ENCODE results near the gene PRKAR2B.

Gene PRKAR2B

DNA sequence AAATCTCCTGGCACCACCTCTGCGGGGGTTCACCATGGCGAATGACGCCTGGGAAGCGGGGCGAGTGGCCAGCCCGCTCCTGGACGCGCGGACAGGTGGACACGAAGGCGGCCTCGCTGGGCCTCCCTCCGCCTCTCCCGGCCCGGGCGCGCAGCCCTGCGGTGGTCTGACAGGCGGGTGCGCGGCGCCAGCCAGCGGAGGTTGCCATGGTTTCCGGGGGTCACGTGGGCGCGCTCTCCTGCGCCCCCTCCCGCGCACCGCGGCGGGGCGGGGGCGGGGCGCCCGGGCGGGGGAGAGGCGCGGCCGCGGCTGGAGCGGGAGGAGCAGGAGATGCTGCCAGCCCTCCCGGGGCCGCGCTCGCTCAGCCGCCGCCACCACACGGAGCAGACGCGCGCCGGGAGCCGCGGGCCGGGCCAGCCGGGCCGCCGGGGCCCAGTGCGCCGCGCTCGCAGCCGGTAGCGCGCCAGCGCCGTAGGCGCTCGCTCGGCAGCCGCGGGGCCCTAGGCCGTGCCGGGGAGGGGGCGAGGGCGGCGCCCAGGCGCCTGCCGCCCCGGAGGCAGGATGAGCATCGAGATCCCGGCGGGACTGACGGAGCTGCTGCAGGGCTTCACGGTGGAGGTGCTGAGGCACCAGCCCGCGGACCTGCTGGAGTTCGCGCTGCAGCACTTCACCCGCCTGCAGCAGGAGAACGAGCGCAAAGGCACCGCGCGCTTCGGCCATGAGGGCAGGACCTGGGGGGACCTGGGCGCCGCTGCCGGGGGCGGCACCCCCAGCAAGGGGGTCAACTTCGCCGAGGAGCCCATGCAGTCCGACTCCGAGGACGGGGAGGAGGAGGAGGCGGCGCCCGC, at the start of gene PRKAR2B:
TSS of gene PRKAR2B (plus strand) at position 359 of the 848 bp plus-strand sequence. CDS start at position 562, 203 bp downstream.
- peak; percentile 33 for DNase-seq

DNA sequence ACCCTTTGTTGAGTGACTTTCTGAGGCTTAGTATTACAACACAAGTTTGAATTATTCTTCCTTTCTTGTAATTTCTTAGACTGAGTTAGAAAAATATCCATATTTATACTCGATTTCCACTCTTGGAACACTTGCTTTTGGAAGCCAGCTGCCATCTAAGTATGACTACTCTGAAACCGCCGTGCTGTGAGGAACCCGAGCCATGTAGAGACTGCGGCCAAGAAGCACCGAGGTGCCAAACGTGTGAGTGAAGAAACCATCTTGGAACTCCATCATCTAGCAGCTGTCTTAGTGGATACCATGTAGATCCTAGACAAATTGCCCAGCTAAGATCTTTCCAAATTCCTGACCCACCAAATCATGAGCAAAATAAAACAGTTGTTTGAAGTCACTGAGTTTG, 49.7 kb upstream of the PRKAR2B start:
- no peak for DNase-seq

DNA sequence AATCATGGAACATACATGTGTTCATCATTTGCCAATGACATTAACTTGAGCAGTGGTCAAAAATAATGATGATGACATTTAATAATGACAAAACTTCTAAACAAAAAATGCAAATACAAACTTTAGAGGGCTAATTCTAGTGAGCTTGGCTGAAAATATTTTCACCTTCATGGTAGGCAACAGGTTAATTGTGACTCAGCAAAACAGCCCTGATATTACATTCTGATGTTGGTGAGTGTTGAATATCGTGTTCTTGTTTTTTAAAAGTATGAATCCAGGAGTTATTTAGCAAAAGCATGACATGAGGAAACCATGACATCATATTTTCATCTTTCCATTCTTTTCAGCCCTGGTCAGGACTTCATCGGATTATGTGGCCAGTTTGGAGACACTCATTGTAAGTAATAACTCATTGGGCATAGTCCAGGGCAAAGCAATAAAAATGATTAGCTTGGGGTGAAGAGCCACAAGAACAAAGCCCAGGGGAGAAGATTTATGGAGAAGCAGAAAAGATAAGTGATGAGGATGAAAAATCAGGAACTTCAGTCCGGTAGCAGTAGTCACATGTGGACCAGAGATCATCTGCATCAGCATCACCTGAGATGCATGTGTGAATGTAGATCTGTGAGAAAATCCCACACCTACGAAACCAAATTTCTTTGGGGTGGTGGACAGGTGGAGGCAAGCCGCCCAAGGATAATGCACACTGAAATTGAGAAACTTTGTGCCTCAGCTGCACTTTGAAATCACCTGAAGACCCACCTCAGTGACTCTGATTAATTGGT, 46.8 kb upstream of the PRKAR2B start:
- DNase-seq: no peak

DNA sequence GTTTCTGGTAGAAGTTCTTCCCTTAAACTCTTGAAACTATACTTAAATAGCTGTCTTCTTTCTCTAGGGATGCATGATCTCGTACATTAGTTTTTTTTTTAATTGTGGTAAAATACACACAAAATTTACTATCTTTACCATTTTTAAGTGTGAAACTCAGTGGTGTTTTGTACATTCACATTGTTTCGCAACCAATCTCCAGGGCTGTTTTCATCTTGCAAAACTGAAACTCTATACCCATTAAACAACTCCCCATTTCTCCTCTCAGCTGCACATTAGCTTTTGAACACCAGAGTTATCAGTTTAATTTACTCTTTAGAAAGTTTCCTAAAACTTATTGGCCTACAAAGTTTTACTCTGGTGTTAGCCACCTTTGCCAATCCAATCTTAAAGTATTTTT, 45.5 kb upstream of the PRKAR2B start:
- no peak for DNase-seq

DNA sequence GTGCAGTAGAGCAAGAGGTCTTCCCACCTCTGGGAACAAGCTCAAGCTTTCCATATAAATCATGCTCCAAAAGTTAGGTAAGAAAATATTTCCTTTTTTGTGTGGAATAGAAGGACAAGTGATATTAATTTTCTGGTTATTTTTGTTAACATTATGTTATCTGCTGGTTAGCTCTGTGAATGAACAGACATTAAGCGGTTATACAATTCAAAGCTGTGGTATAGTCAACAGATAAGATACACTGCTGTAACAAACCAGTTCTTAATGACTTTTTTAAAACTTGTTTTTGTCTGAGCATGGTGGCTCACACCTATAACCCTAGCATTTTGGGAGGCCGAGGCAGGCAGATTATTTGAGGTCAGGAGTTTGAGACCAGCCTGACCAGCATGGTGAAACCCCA, 43.0 kb upstream of the PRKAR2B start:
- no peak for DNase-seq

DNA sequence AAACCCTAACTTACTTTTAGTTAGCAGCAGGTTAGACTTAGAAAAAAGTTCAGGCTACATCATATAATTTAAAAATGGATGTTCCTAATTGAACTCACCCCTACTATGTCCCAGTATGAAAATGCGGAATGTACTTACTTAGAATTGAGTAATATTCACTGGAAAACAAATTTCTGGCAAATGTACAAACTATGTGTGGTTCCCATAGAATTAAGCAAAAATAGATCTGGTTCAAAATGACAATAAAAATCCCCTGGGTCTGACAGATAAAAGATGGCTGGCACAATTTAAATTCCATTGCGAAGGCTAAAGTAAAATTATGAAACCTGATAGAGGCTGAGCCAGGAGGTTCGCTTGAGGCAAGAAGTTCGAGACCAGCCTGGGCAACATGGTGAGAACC, 42.4 kb upstream of the PRKAR2B start:
- DNase-seq: no peak

DNA sequence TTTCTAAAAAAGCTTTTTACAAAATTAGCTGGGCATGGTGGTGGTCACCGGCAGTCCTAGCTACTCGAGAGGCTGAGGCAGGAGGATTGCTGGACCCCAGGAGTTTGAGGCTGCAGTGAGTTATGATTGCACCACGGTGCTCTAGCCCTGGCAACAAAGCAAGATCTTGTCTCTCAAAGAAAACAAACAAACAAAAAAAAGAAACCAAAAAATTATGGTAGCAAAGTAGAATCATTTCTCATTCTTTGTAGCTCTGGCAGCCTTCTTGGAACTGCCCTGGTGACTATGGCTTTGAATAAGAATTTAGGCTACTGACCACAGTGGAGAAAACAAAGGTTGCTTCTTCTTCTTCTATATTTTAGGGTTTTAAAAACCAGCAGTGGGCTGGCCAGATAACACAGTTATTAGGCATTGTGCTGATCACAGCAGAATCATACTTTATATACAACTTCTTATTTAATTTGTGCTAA, 41.9 kb upstream of the PRKAR2B start:
- DNase-seq: no peak

DNA sequence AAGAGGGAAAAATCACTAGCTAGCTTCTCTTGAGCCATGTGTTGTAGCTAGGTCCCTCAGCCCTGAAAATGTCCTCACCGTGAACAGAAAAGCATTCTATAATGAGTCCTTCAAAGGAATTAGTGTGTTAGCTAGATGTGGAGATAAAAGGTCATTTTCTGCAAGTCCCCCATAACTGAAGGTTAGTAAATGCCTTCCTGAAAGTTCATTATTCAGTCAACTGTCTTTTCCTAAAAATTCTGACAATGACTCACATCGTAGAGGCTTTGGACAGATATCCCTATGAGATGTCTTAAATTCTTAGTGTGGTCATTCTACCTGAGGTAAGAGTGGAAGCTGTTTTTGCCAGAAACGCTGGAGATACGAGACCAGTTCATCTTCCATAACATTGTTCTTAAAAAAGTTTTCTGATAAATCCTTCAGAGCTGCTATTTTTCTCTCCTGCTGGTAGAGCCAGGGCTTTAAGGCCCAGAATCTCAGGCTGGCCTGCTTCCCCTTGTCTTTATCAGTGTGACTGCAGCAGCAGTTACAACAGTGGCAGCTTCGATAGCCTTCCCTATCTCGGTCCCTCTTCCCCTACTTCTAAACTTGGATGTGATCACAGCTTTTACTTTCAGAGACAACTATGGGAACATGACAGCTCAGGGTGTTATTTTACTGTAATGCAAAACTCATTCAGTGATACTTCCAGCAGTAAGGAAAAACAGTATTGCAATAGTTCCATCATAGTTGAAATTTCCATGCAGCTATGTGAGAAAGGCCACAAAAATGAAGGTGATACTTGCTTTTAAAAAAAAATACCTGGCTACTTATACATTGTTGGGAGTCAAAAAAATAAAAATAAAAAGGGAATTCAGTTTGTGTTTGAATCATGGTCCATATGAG, 37.3 kb upstream of the PRKAR2B start:
- DNase-seq: no peak

DNA sequence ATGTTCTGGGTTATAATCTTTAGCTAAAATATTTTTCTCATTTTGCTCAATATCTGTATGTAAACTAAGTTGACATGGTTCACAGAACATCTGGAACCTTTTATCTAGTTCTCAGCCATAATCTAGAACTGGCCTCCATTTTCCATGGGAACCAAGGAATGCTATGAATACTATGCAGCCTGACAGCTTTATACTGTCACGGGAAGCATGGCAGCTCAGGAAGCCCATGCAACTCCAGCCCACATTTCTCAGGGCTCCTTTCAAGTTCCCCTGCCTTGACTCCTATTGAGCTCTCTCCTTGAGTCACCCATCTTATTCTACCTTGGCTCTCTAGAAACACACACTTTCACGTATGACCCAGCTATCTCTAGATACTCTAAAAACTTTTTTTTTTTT, 36.6 kb upstream of the PRKAR2B start:
- DNase-seq: no peak

DNA sequence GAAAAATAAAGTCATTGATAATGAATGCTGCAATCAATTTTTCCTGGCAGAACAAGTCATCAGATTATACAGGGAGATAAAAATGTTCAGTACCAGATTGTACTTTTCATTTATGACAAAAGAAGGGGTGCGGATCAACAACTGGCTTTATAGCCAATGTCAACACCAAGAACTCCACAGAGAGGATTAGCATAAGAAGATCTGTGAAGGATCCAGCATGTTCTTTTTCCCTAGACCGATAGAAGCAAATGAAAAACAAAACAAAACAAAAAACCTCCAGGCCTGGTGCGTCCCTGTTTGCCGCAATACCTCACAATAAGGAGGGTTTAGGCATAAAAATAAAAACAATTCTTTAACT, 34.7 kb upstream of the PRKAR2B start:
- no peak for DNase-seq

DNA sequence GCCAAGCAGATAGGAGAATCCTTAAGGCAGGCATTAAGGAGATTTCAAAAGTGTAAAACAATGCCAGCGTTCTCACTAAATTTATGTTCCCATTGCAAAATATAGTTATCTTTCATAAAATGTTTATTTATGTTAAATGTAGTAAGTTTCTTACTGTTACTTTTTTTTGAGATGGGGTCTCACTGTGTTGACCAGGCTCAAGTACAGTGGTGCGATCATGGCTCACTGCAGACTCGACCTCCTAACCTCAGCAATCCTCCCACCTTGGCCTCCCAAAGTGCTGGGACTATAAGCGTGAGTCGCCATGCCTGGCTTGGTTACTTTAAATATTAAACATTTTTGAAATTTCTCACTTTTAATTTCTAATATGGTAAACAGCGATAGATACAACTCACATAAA, 31.8 kb upstream of the PRKAR2B start:
- no peak for DNase-seq

DNA sequence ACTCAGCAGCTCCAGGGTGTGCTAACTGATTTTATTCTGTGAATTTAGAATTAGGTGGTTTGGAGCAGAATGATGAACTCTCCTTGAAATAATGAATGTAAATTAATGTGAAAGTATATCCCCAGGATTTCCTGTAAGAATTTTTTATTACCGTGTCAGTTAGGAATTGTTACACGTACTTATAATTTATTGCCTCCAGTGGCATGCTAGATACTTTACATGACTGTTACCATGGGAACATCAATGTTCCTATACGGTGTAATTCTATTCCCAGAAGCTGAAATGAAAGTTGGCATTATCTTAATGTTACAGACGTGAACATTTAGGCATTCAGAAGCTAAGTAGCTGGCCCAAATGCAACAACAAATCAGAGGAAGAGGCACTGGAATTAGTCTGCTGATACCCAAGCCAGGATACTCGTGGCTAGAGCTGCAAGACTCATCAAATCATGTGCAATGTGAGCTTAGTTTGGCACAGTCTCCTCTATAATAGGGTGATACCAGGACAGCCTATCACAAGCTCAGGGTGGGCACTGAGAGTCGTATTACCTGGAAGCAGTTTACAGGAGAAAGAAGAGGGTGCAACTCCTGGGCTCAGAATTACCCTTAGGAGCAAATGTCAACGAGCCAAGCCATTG, 30.0 kb upstream of the PRKAR2B start:
- no peak for DNase-seq

DNA sequence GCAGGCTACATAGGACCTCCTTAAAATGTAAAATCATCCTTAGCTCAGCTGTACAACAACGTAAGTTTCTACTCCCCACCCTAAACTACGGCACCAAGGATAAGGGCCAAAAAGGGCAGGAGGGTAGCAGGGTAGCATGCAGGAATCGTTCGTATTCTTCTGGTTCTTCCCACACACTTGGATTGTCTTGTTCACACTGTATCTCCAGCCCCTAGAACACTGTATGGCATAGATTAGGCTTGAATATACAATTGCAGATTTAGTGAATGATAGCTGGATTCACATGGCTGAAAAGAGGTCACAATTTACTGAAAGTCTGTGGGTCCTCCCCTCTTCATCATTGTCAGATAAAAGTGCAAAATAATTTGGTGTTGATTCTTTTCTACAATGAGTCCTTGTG, 28.2 kb upstream of the PRKAR2B start:
- DNase-seq: no peak

DNA sequence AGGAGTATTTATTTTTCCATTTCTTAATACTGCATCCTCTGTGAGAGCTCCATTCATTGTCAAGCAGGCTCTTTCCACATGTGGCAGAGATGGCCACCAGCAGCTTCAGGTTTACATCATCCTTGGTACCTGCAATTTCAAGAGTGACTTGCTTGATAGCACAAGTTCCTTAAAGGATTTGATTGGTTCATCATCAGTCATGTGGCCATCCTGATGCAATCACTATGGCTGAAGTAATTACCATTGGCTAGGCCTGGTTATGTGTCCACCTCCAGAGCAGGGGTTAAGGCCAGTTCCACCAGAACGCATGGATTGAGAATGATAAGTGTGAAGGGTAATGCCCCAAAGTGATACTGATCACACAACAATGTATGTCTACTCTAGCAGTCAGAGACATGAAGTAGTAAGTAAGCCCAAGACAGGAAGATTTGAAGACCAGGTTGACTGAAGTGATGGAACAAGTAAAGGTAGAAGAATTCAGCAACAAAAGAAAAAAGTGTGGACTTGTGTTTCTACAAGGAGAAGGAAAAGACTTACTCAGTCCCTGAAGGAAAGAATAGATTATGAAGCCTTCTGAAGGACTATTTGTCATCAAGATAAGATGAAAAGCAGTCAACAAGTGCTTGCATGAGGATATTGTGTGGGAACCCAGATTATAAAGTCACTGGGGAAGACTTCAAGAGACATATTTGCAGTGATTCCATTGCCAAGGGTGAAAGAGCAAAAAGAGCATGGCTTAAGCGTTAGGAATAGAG, 26.4 kb upstream of the PRKAR2B start:
- no peak for DNase-seq

DNA sequence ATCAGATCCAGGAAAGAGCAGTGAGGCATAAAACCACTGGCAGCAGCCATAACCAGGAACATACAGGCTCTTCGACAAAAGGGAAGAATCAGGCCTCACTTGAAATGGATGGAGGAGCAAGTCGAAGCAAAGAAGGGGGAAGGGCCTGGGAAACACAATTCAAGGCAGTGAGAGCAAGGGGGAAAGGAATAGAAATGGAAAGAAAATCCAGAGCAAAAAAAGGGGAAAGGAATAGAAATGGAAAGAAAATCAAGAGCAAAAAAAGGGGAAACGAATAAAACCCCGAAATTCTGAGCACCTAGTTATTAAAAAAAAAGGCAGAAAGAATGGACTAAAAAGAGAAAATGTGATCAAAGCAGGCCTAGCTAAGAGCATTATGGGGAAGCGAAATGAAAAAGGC, 24.1 kb upstream of the PRKAR2B start:
- no peak for DNase-seq

DNA sequence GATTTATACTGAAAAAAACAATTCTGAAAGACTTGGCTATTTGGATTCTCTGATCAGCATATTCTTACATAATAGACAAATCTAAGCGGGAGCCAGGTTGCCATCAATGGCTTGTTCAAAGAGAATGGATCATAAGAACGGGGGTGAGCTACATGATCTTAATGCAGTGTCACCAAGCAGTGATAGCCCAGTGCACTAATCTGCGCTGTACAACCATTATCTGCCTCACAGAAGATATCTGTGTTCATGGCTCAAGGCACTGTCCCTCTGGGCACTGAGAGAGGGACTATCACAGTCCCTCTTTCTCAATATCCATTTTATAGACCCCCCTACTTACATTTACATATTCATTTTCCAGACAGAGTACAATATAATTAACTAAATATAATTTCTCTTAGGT, 22.9 kb upstream of the PRKAR2B start:
- no peak for DNase-seq

DNA sequence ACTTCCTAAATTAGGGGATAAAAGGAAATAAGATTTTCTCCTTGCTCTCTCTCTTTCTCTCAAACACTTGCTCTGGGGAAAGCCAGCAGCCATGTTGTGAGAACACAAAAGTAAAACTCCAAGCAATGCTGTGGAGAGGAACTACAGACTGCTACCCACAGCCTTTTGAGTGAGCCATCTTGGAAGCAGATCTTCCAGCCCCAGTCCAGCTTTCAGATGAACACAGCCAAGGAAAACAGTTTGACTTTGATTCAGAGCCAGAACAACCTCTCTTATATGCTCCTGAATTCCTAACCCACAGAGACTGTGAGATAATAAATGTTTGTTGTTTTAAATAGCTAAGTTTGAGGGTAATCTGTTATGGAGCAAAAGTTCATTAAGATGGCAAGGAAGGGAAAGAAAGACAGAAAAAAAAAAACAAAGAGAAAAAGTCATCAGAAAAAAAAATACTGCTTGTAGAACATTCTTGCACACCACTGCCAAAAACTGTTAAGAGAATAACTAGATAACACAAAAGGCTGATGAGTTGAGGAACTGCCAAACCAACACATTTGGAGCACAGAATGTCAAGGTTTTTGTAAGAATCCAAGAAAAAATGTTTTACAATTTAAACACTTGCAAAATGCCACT, 20.9 kb upstream of the PRKAR2B start:
- DNase-seq: no peak

DNA sequence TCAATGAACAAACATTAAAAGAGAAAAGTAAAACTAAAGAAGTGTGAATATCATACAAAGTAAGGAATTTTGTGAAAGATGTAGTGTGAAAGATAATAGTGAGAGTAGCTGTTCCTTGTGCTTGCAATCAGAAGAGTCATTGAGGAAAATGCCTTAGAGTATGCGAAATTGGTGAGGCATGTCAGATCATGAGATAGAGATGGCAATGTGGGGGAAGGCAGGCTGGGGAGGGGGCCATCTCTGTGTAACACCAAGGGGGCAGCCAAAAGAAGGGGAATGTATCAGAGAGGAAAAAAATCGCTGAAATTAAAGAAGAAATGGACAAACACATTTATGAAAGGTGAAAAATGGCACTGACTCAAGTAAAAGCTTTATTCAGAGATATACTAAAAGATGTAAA, 19.6 kb upstream of the PRKAR2B start:
- DNase-seq: no peak

DNA sequence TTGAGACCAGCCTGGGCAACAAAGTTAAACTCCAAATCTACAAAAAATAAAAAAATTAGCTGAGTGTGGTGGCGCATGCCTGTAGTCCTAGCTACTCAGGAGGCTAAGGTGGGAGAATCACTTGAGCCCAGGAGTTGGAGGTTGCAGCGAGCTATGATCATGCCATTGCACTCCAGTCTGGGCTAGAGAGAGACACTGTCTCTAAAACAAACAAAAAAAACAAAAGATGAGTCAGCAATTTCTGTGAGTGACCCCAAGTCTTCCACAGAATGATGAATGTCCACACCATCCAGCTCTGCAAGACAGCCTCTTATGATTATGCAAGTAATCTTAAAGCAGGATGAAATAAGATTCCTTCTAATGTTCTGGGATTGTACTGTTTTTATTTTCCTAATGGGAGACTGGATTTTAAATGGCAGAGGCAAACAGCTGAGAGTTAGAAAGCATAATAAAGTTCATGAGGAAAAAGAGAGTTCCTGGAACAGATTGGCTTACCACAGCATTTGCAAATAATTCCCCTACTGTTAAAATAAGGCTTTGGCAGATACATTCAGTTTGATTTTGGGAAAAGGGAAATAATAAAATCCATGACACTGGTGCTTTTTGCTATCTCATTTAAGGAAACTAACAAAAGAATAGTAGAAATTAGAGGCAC, 18.9 kb upstream of the PRKAR2B start:
- DNase-seq: no peak

DNA sequence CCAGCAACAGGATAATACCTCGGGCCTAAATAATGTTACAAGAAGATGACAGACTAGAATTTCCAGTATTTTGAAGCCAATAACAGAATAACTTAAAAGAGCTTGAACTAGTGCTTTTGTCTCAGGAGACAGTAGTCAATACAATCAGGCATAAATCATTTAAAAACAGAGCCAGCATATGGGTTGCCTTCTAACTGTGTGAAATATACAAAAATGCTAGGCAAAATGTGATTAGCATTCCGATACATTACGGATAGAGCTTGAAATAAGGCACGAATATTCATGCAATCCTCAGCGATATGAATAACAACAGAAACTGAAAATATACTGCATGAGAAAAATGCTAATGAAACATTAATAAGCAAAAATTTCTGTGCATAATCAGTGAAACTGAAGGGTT, 18.3 kb upstream of the PRKAR2B start:
- DNase-seq: no peak

DNA sequence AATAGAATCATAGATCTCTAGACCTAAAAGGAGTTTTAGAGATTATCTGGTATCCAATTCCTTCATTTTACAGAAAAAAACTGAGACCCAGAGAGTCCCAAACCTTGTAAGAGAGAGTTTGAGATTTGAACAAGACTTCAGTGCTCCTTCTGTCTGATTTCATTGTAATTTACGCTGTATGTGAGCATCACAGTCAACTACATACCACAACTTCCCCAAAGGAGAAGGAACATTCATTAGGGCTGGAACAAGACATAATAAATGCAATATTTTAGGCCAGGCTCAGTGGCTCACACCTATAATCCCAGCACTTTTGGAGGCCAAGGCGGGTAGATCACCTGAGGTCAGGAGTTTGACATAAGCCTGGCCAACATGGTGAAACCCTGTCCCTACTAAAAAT, 17.3 kb upstream of the PRKAR2B start:
- no peak for DNase-seq

All from amniotic stem cell (primary cell).